ENCODE results near the gene GPR15LG. TPM values are rescaled to one million over a fixed set of nuclear protein-coding genes. Genes with fewer than 3 reads are reported as not detected.

The GPR15LG gene
- total and polyA plus RNA-seq, 12 donors = 0.25 TPM; not detected in 11

DNA sequence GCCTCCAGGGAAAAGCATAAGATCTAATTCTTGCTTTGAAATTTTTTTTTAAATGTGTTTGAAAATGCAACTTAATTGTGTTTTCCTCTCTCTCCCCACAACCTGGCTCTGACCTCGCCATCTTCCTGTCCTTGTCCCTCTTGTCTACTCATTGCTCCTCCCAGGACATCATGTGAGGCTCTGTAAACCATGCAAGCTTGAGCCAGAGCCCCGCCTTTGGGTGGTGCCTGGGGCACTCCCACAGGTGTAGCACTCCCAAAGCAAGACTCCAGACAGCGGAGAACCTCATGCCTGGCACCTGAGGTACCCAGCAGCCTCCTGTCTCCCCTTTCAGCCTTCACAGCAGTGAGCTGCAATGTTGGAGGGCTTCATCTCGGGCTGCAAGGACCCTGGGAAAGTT lies 10.9 kb downstream of the GPR15LG start:
- intact Hi-C loops (cut with DNase I) = no loop called here
- H3K4me1 ChIP-seq (replicated peaks in 1 of 2) = no peaks in the 10 kb centered on the region
- no peak for DNase-seq
- H3K9me3 ChIP-seq (replicated peaks in 1 of 3) = no peaks in the 10 kb centered on the region
- 69 to 85% (median 73%) methylated on average over 3 to 4 of the region's 4 CpGs for WGBS, 4 donors
- no peak overlapping the region for H3K4me3 ChIP-seq
- no peaks in the 10 kb centered on the region for H3K27me3 ChIP-seq
- TF ChIP-seq POLR2A (IDR thresholded peaks at IDR 0.05) (no peak), CTCF (IDR thresholded peaks at IDR 0.05) (no peak)
- H3K36me3 ChIP-seq (replicated peaks in 1 of 2) = no peaks in the 10 kb centered on the region
- no peak overlapping the region for H3K27ac ChIP-seq

- WGBS, 4 donors = 59 to 77% (median 71%) methylated on average over 7 to 11 of the region's 11 CpGs
- H3K9me3 ChIP-seq (replicated peaks in 1 of 3) = no peaks in the 10 kb centered on the region
- intact Hi-C loops (cut with DNase I) = no loop called here
- TF ChIP-seq CTCF (IDR thresholded peaks at IDR 0.05) (no peak), POLR2A (IDR thresholded peaks at IDR 0.05) (no peak)
- no peaks in the 10 kb centered on the region for H3K4me1 ChIP-seq (replicated peaks in 1 of 2)
- no peaks in the 10 kb centered on the region for H3K36me3 ChIP-seq (replicated peaks in 1 of 2)
- no peak for DNase-seq
- no peak overlapping the region for H3K27ac ChIP-seq
- H3K27me3 ChIP-seq = no peaks in the 10 kb centered on the region
- H3K4me3 ChIP-seq = no peak overlapping the region
These were observed 12.1 kb downstream of the GPR15LG start for GRCh38 chr10:84185526-84186175.

GRCh38 chr10:84188815-84189214 lies 15.2 kb downstream of the GPR15LG start:
- Histone ChIP-seq H3K27me3 (peaks cover 3% of the 10 kb centered on the region), H3K4me3 (no peak overlapping the region), H3K4me1 (replicated peaks in 1 of 2) (no peaks in the 10 kb centered on the region), H3K36me3 (replicated peaks in 1 of 2) (no peaks in the 10 kb centered on the region), H3K9me3 (replicated peaks in 1 of 3) (no peaks in the 10 kb centered on the region), H3K27ac (no peak overlapping the region)
- intact Hi-C loops (cut with DNase I) = no loop called here
- 63 to 87% (median 70%) methylated on average over 3 of the region's 3 CpGs for WGBS, 4 donors
- DNase-seq = no peak
- TF ChIP-seq CTCF (IDR thresholded peaks at IDR 0.05) (no peak), POLR2A (IDR thresholded peaks at IDR 0.05) (no peak)

GRCh38 chr10:84190621-84191020 lies 17.0 kb downstream of the GPR15LG start:
- Histone ChIP-seq H3K36me3 (replicated peaks in 1 of 2) (no peaks in the 10 kb centered on the region), H3K4me3 (no peak overlapping the region), H3K27ac (no peak overlapping the region), H3K27me3 (peaks cover 20% of the 10 kb centered on the region), H3K9me3 (replicated peaks in 1 of 3) (no peaks in the 10 kb centered on the region), H3K4me1 (replicated peaks in 1 of 2) (peaks cover 8% of the 10 kb centered on the region in 2 donors)
- no peak for DNase-seq
- 76 to 88% (median 81%) methylated on average over 1 to 3 of the region's 3 CpGs for WGBS, 4 donors
- intact Hi-C loops (cut with DNase I) = no loop called here
- TF ChIP-seq CTCF (IDR thresholded peaks at IDR 0.05) = no peak
- no peak for TF ChIP-seq POLR2A (IDR thresholded peaks at IDR 0.05)
